Skeletal muscle satellite cell (primary cell): ENCODE data around the gene PEBP1.
"Not testable (repeated sequence)": the region's sequence is repeated elsewhere in the genome, so short reads cannot be mapped to it uniquely, and the experiment has no call there.

ENCODE experiments used
- H3K27me3 ChIP-seq: 2 replicates; pipeline ENCODE4 v1.7.0; 2013; ENCODE audit warnings: low read length; ENCODE audit not compliant: control insufficient read depth, insufficient read depth
- H3K36me3 ChIP-seq: 2 replicates; pipeline ENCODE4 v1.7.0; 2013; ENCODE audit warnings: mild to moderate bottlenecking, control low read depth, low read length; ENCODE audit not compliant: insufficient read depth
- H3K4me1 ChIP-seq: 2 replicates; pipeline ENCODE4 v1.7.0; 2013; ENCODE audit warnings: low read length; ENCODE audit not compliant: control insufficient read depth, insufficient read depth
- H3K4me2 ChIP-seq: 2 replicates; pipeline ENCODE4 v1.7.0; 2013; ENCODE audit warnings: mild to moderate bottlenecking, low read length
- H3K4me3 ChIP-seq: 2 replicates; pipeline ENCODE4 v1.7.0; 2013; ENCODE audit warnings: low read length
- H3K9ac ChIP-seq: 2 replicates; pipeline ENCODE4 v1.7.0; 2013; ENCODE audit warnings: mild to moderate bottlenecking, low read depth, low read length, moderate library complexity
- H3K9me3 ChIP-seq: replicated peaks from 2 replicates; pipeline ENCODE4 v1.7.0; 2013; ENCODE audit warnings: mild to moderate bottlenecking, control low read depth, low read length

PEBP1 gene

GRCh38 chr12:118107694-118108093 is 28.2 kb upstream of the PEBP1 start:
- Histone ChIP-seq H3K4me2 (no peak overlapping the region), H3K4me3 (no peak overlapping the region), H3K4me1 (peaks cover 6% of the 10 kb centered on the region), H3K36me3 (no peaks in the 10 kb centered on the region), H3K27me3 (no peaks in the 10 kb centered on the region), H3K9me3 (no peaks in the 10 kb centered on the region), H3K9ac (no peak overlapping the region)

- no peak overlapping the region for H3K4me3 ChIP-seq
- no peaks in the 10 kb centered on the region for H3K27me3 ChIP-seq
- H3K4me1 ChIP-seq, result peaks cover 3% of the 10 kb centered on the region
- H3K9ac ChIP-seq, result no peak overlapping the region
- H3K4me2 ChIP-seq, result no peak overlapping the region
- H3K36me3 ChIP-seq, result no peaks in the 10 kb centered on the region
- H3K9me3 ChIP-seq, result no peaks in the 10 kb centered on the region
These were observed 26.8 kb upstream of the PEBP1 start for GRCh38 chr12:118109088-118109487.

GRCh38 chr12:118119449-118119879 is 16.5 kb upstream of the PEBP1 start:
- Histone ChIP-seq H3K9me3 (no peaks in the 10 kb centered on the region), H3K27me3 (no peaks in the 10 kb centered on the region), H3K4me1 (peaks cover 6% of the 10 kb centered on the region), H3K9ac (no peak overlapping the region), H3K4me2 (no peak overlapping the region), H3K36me3 (no peaks in the 10 kb centered on the region), H3K4me3 (no peak overlapping the region)

DNA sequence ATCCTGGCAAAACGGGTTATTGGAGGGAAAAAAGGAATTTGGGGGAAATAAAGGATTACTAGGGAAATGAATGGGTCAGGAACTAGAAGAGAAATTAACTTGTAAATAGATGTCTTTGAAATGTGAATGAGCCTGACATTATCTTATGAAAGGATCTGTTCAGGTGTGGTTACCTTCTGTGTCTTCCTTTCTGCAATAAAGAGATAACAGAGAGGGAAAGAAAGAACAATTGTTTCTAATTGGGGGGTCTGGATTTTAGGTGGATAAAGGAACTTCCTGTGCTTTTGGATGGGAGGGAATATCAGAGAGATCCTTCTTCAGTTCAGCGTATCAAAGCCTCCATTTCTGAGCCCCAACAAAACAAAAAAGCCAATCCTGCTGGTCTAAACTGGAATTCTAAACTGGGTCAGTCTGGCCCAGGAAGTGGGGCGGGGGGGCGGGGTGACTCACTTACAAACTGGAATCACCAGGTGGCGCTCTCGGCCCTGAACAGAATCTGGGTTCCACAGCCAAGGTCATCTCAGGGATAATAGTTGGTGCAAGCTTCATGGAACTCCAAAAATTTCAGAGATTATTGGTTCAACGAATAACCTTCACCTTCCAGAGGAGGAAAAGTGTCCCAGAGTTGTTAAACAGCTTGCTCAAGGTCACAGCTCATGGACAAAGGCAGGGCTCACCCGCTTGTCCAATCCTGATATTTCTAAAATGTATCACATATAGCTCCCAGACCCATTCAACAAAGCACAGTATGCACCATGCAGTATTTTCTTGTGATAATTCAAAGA is 15.2 kb upstream of the PEBP1 start:
- H3K4me2 ChIP-seq, result peak overlapping the region; percentile 19
- peak overlapping the region; percentile 82 for H3K9ac ChIP-seq
- no peaks in the 10 kb centered on the region for H3K9me3 ChIP-seq
- H3K4me1 ChIP-seq, result peaks cover 6% of the 10 kb centered on the region
- no peaks in the 10 kb centered on the region for H3K27me3 ChIP-seq
- H3K4me3 ChIP-seq, result no peak overlapping the region
- H3K36me3 ChIP-seq, result no peaks in the 10 kb centered on the region

DNA sequence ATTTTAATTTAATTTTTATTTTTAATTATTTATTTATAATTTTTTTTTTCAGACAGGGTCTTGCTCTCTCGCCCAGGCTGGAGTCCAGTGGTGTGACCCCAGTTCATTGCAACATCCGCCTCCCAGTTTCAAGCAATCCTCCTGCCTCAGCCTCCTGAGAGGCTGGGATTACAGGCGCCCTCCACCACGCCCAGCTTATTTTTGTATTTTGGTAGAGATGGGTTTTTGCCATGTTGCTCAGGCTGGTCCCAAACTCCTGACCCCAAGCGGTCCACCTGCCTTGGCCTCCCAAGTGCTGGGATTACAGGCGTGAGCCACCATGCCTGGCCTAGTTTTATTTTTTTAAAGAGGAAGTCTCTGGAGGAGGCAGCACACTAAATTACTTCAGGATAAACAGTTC is 13.7 kb upstream of the PEBP1 start:
- no peak overlapping the region for H3K9ac ChIP-seq
- H3K27me3 ChIP-seq, result no peaks in the 10 kb centered on the region
- H3K4me1 ChIP-seq, result peaks cover 6% of the 10 kb centered on the region
- H3K4me3 ChIP-seq, result no peak overlapping the region
- H3K4me2 ChIP-seq, result no peak overlapping the region
- H3K36me3 ChIP-seq, result no peaks in the 10 kb centered on the region
- no peaks in the 10 kb centered on the region for H3K9me3 ChIP-seq

DNA sequence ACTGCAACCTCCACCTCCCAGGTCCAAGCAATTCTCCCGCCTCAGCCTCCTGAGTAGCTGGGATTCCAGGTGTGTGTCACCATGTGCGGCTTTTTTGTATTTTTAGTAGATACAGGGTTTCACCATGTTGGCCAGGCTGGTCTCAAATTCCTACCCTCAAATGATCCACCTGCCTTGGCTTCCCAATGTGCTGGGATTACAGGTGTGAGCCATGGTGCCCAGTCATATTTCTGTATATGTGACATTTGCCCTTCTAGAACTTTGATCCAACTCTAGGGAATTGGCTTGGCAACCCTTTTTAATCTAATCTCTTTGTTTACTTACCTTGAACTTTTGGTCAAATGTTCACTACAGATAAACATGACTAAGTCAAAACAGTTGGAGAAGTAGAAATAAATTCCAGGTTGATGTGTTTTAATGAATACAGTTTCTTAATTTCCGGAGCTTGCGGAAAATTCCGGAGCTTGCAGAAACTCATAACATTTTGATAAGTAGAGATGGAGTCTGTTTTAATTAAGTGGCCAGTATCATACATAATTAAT is 11.5 kb upstream of the PEBP1 start:
- no peak overlapping the region for H3K9ac ChIP-seq
- no peaks in the 10 kb centered on the region for H3K36me3 ChIP-seq
- no peak overlapping the region for H3K4me2 ChIP-seq
- peaks cover 6% of the 10 kb centered on the region for H3K4me1 ChIP-seq
- H3K27me3 ChIP-seq, result no peaks in the 10 kb centered on the region
- no peaks in the 10 kb centered on the region for H3K9me3 ChIP-seq
- H3K4me3 ChIP-seq, result no peak overlapping the region

GRCh38 chr12:118125743-118126118 is 10.2 kb upstream of the PEBP1 start:
- H3K36me3 ChIP-seq, result no peaks in the 10 kb centered on the region
- H3K9me3 ChIP-seq, result no peaks in the 10 kb centered on the region
- no peaks in the 10 kb centered on the region for H3K27me3 ChIP-seq
- peaks cover 2% of the 10 kb centered on the region for H3K4me1 ChIP-seq
- no peak overlapping the region for H3K9ac ChIP-seq
- no peak overlapping the region for H3K4me3 ChIP-seq
- no peak overlapping the region for H3K4me2 ChIP-seq

GRCh38 chr12:118126119-118126757 is 9.7 kb upstream of the PEBP1 start:
- H3K9me3 ChIP-seq, result no peaks in the 10 kb centered on the region
- no peak overlapping the region for H3K9ac ChIP-seq
- H3K4me1 ChIP-seq, result no peaks in the 10 kb centered on the region
- no peak overlapping the region for H3K4me3 ChIP-seq
- no peak overlapping the region for H3K4me2 ChIP-seq
- H3K36me3 ChIP-seq, result no peaks in the 10 kb centered on the region
- no peaks in the 10 kb centered on the region for H3K27me3 ChIP-seq

DNA sequence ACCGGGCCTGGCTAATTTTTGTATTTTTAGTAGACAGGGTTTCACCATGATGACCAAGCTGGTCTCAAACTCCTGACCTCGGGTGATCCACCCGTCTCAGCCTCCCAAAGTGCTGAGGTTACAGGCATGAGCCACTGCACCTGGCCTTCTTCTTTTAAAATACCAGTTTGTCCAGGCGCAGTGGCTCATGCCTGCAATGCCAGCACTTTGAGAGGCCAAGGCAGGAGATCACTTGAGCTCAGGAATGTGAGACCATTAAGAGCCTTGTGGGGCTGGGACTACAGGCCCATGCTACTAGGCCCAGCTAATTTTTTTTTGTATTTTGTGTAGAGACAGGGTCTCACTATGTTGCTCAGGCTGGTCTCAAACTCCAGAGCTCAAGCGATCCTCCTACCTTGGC is 8.1 kb upstream of the PEBP1 start:
- no peaks in the 10 kb centered on the region for H3K9me3 ChIP-seq
- H3K4me1 ChIP-seq, result peaks cover 8% of the 10 kb centered on the region
- H3K4me2 ChIP-seq, result no peak overlapping the region
- H3K4me3 ChIP-seq, result no peak overlapping the region
- H3K27me3 ChIP-seq, result no peaks in the 10 kb centered on the region
- H3K9ac ChIP-seq, result no peak overlapping the region
- no peaks in the 10 kb centered on the region for H3K36me3 ChIP-seq

DNA sequence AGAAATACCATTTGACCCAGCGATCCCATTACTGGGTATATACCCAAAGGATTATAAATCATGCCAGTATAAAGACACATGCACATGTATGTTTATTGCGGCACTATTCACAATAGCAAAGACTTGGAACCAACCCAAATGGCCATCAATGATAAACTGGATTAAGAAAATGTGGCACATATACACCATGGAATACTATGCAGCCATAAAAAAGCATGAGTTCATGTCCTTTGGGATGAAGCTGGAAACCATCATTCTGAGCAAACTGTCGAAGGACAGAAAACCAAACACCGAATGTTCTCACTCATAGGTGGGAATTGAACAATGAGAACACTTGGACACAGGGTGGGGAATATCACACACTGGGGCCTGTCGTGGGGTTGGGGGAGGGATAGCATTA is 6.5 kb upstream of the PEBP1 start:
- H3K27me3 ChIP-seq, H3K9ac ChIP-seq, H3K36me3 ChIP-seq, H3K9me3 ChIP-seq, H3K4me1 ChIP-seq, H3K4me3 ChIP-seq, H3K4me2 ChIP-seq: not testable (repeated sequence)

GRCh38 chr12:118136559-118137003 is 657 bp downstream of the PEBP1 start:
- Histone ChIP-seq H3K4me1 (peaks cover 29% of the 10 kb centered on the region), H3K9ac (peak overlapping the region; percentile 96), H3K9me3 (no peaks in the 10 kb centered on the region), H3K27me3 (no peaks in the 10 kb centered on the region), H3K4me2 (peak overlapping the region; percentile 91), H3K4me3 (peak overlapping the region; percentile 94), H3K36me3 (peaks cover 26% of the 10 kb centered on the region)
